Calu3 (cell line): ENCODE results near the gene ZKSCAN5. TPM values are rescaled to one million over a fixed set of nuclear protein-coding genes. Genes with fewer than 3 reads are reported as not detected.

Experiments used
- BruUV-seq: library from RNA; stranded (reverse); fragments of 400-500 nt; replicated peaks from 2 replicates; lab custom pipeline; 2021; lab: Mats Ljungman, UMichigan
- CTCF ChIA-PET: fragments of 300-600 bp; sonication (Branson Sonifier 250); formaldehyde crosslinking; loops from one replicate; lab custom pipeline; 2022; ENCODE audit warnings: antibody characterized with exemption; lab: Charles Lee
- DNase-seq: peaks from one replicate; pipeline ENCODE4 v3.0.0; 2022
- H3K27ac Mint-ChIP-seq: one replicate; pipeline ENCODE4 v1.8.0; 2022; ENCODE audit warnings: mixed read lengths; ENCODE audit not compliant: unreplicated experiment
- H3K27me3 Mint-ChIP-seq: one replicate; pipeline ENCODE4 v1.8.0; 2022; ENCODE audit warnings: mixed read lengths; ENCODE audit not compliant: unreplicated experiment
- H3K36me3 Mint-ChIP-seq: one replicate; pipeline ENCODE4 v1.8.0; 2022; ENCODE audit warnings: mild to moderate bottlenecking, moderate library complexity, mixed read lengths; ENCODE audit not compliant: insufficient read depth, unreplicated experiment
- H3K4me1 Mint-ChIP-seq: one replicate; pipeline ENCODE4 v1.8.0; 2022; ENCODE audit warnings: mild to moderate bottlenecking, low read depth, mixed read lengths; ENCODE audit not compliant: unreplicated experiment
- H3K4me3 Mint-ChIP-seq: one replicate; pipeline ENCODE4 v1.8.0; 2022; ENCODE audit warnings: mild to moderate bottlenecking, low read depth, moderate library complexity, mixed read lengths; ENCODE audit not compliant: unreplicated experiment
- H3K9me3 Mint-ChIP-seq: one replicate; pipeline ENCODE4 v1.8.0; 2022; ENCODE audit warnings: low read depth, mixed read lengths; ENCODE audit not compliant: unreplicated experiment
- intact Hi-C: fragments of 100-400 bp; cut with micrococcal nuclease; formaldehyde crosslinking; loops from one replicate; pipeline ENCODE4 v1.10.0; 2022; ENCODE audit not compliant: unreplicated experiment
- total RNA-seq: library from RNA; stranded (reverse); gene quantifications from 2 replicates; pipeline ENCODE4 v1.2.3, GENCODE V29; 2022
- TF ChIP-seq, protein P1 (sequence below): fragments of 200-600 bp; IDR thresholded peaks from one replicate; pipeline ENCODE4 v1.8.0; 2022; ENCODE audit warnings: antibody characterized with exemption; ENCODE audit not compliant: unreplicated experiment

The ZKSCAN5 gene
- total RNA-seq, 1 experiment from 2014 or later: 6.1 TPM

DNA sequence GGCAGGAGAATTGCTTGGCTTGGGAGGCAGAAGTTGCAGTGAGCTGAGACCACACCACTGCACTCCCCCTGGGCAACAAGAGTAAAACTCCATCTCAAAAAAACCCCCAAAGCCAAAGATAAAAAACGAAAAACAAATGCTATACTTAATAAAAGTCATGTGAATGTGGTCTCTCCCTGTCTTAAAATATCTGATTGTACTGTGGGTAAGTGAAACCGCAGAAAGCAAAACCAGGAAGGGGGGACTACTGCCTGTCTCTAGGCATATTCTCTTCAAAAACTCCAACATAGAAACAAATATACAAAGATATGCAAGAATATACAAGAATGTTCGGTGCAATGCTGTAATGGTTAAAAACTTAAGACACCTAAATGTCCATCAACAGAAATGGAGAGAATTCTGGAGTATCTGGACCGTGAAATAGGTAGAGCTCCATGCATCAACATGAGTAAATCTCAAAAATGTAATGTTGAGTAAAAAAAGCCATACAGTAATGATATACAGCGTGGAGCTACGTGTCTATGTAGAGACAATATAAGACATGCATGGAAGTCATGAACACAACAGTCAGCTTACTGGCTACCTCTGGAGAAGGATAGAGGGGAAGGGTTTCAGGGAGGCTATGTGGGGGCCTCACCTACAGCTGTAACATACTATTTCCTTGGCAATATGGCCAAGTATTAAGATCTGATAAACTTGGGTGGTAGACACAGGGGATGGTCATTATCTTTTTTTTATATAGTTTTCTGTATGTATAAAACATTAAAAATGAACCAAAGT, 6.5 kb upstream of the ZKSCAN5 start:
- no peaks in the 10 kb centered on the region for H3K27me3 Mint-ChIP-seq
- no peaks in the 10 kb centered on the region for H3K9me3 Mint-ChIP-seq
- no peak for DNase-seq
- TF ChIP-seq, protein P1, sequence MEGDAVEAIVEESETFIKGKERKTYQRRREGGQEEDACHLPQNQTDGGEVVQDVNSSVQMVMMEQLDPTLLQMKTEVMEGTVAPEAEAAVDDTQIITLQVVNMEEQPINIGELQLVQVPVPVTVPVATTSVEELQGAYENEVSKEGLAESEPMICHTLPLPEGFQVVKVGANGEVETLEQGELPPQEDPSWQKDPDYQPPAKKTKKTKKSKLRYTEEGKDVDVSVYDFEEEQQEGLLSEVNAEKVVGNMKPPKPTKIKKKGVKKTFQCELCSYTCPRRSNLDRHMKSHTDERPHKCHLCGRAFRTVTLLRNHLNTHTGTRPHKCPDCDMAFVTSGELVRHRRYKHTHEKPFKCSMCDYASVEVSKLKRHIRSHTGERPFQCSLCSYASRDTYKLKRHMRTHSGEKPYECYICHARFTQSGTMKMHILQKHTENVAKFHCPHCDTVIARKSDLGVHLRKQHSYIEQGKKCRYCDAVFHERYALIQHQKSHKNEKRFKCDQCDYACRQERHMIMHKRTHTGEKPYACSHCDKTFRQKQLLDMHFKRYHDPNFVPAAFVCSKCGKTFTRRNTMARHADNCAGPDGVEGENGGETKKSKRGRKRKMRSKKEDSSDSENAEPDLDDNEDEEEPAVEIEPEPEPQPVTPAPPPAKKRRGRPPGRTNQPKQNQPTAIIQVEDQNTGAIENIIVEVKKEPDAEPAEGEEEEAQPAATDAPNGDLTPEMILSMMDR: no peak
- intact Hi-C loops: loop anchor here (10.0 kb wide), 1 partner anchor 117 kb away; the partner anchor contains the start of gene ZSCAN25
- CTCF ChIA-PET: no interaction called here
- H3K4me1 Mint-ChIP-seq: peaks cover 9% of the 10 kb centered on the region
- no TSS peak for BruUV-seq
- peaks cover 51% of the 10 kb centered on the region for H3K36me3 Mint-ChIP-seq
- H3K4me3 Mint-ChIP-seq: peak overlapping the region; percentile 88
- H3K27ac Mint-ChIP-seq: no peak overlapping the region

DNA sequence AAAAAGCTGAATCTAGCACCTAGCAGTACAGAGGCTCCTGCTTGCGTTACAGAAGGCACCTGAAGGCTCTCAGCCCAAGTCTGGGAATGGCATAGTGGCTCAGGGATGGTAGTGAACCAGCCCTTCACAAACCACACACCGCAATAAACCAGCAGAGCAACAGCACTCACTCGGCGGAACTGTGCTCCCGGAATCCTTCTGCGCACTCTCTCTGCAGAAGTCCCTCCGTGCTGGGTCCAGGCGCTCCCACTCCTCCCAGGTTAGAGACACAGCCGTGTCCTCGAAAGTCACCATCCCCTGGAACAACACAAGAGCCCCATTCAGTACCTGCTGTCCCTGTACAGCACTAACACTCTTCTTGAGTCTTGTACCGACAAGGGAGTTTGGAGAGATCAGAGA, 5.9 kb upstream of the ZKSCAN5 start:
- H3K27me3 Mint-ChIP-seq: no peaks in the 10 kb centered on the region
- peaks cover 9% of the 10 kb centered on the region for H3K4me1 Mint-ChIP-seq
- intact Hi-C loops: loop anchor here (10.0 kb wide), 1 partner anchor 116 kb away; the partner anchor contains the start of gene ZSCAN25
- TF ChIP-seq, protein P1: no peak
- BruUV-seq: no TSS peak
- H3K4me3 Mint-ChIP-seq: peak overlapping the region; percentile 88
- CTCF ChIA-PET: no interaction called here
- H3K36me3 Mint-ChIP-seq: peaks cover 45% of the 10 kb centered on the region
- no peak overlapping the region for H3K27ac Mint-ChIP-seq
- no peak for DNase-seq
- no peaks in the 10 kb centered on the region for H3K9me3 Mint-ChIP-seq

DNA sequence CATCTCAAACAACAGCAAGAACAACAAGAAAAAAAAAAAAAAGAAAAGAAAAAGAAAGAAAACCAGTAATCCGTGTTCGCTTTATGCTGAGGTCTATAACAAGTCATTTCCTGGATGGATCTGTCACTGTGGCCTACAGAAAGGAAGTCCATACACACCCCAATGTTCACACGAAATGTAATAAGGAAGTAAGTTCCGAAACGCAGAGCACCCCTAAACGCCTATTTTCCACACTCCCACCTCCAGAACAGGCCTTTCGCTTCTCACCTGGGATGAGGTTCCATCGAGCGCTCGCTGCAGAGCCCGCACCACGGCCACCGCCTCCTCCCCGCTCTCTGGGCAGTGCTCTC, 5.1 kb upstream of the ZKSCAN5 start:
- intact Hi-C loops: loop anchor here (10.0 kb wide), 1 partner anchor 115 kb away; the partner anchor contains the start of gene ZSCAN25
- CTCF ChIA-PET: interaction anchor here (0.6 to 0.8 kb wide), 2 partner anchors 28 to 124 kb away, joined by 3 to 4 read pairs; no protein-coding TSS in a partner anchor
- H3K9me3 Mint-ChIP-seq: no peaks in the 10 kb centered on the region
- H3K27ac Mint-ChIP-seq: peak overlapping the region; percentile 96
- peaks cover 9% of the 10 kb centered on the region for H3K4me1 Mint-ChIP-seq
- TF ChIP-seq, protein P1: no peak
- peak overlapping the region; percentile 88 for H3K4me3 Mint-ChIP-seq
- DNase-seq: no peak
- peaks cover 44% of the 10 kb centered on the region for H3K36me3 Mint-ChIP-seq
- no TSS peak for BruUV-seq
- no peaks in the 10 kb centered on the region for H3K27me3 Mint-ChIP-seq

DNA sequence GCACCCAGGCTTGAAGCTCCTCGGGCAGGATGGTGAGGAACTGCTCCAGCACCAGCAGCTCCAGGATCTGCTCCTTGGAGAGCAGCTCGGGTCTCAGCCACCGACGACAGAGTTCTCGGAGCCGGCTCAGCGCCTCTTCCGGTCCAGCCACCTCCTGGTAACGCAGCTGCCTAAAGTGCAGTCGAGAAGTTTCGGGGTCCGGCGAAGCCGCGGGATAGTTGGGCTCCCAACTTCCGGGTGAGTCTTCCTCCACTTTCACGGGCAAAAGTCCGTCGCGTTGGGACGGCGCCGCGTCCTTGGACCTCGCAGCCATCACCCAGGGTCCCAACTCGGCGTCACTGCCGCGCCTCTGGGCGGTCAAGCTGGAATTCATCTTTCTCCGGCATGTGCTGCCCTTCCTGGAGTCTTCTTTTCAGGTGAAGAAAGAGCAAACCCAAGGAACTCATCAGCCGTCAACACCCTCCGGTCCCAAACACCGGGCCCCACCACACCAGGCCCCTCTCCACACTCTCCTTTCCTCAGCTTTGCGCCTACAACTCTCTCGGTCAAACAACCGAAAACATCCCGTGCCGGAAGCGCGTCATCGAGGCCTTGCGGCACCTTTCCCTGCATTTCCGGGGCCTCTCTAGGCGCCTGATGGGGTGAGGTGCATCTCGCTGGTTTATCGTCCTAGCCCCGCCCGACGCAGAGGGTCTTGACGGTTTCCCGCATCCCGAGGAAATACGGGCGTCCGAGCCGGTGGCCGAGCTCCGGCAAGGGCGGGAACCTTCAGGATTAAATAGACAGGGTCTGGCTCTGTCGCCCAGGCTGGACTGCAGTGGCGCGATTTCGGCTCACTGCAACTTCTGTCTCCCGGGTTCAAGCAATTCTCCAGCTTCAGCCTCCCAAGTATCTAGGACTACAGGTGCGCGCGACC, 4.5 kb upstream of the ZKSCAN5 start, which contains the start of gene ZNF394:
TSS of gene ZNF394 (minus strand) at position 561 of the 916 bp plus-strand sequence. CDS start at position 373, 188 bp downstream.
- Mint-ChIP-seq H3K9me3 (no peaks in the 10 kb centered on the region), H3K27ac (peak within 1 kb of the TSS; percentile 96), H3K4me1 (peaks cover 9% of the 10 kb centered on the region), H3K27me3 (no peaks in the 10 kb centered on the region), H3K4me3 (peak within 1 kb of the TSS; percentile 88), H3K36me3 (peaks cover 50% of the 10 kb centered on the region)
- peak; percentile 86 for DNase-seq
- TF ChIP-seq, protein P1: no peak
- intact Hi-C loops: loop anchor here (10.0 kb wide), 1 partner anchor 115 kb away; the partner anchor contains the start of gene ZSCAN25
- TSS peak; percentile 84 for BruUV-seq
- CTCF ChIA-PET: interaction anchor here (0.6 to 0.8 kb wide), 3 partner anchors 29 to 888 kb away, joined by 3 to 4 read pairs (median 4); no protein-coding TSS in a partner anchor
